K562 (cell line): ENCODE measurements around the gene ADAMTS14. TPM values are rescaled to one million over a fixed set of nuclear protein-coding genes. Genes with fewer than 3 reads are reported as not detected.
A peak's percentile ranks its signal among the peaks of the same experiment; 100 is the strongest.

Source experiments
- ADNP ChIP-seq: fragments of 200-800 bp; sonication (Bioruptor generic); IDR thresholded peaks from 2 replicates; pipeline ENCODE4 v1.6.1; 2016; ENCODE audit warnings: missing genetic modification characterization, missing compliant biosample characterization
- ATF4 ChIP-seq: fragments of 450-650 bp; formaldehyde crosslinking; IDR thresholded peaks from 2 replicates; pipeline ENCODE4 v1.4.0; 2022; ENCODE audit warnings: mild to moderate bottlenecking, moderate library complexity
- BRD9 ChIP-seq: fragments of 450-650 bp; IDR thresholded peaks from 2 replicates; pipeline ENCODE4 v1.6.1; 2018; ENCODE audit warnings: low read depth; ENCODE audit not compliant: partially characterized antibody
- CBFA2T3 ChIP-seq: fragments of 450-650 bp; IDR thresholded peaks from 2 replicates; pipeline ENCODE4 v1.6.1; 2017
- CTBP1 ChIP-seq: fragments of 450-650 bp; IDR thresholded peaks from 2 replicates; pipeline ENCODE4 v1.6.1; 2016; ENCODE audit warnings: borderline replicate concordance
- CXXC5 ChIP-seq: fragments of 250-450 bp; sonication (Bioruptor Pico); IDR thresholded peaks from 2 replicates; pipeline ENCODE4 v1.8.0; 2022; ENCODE audit warnings: inconsistent platforms, mild to moderate bottlenecking, moderate library complexity
- DACH1 ChIP-seq: fragments of 450-650 bp; IDR thresholded peaks from 2 replicates; pipeline ENCODE4 v1.6.1; 2018; ENCODE audit not compliant: partially characterized antibody
- E2F6 ChIP-seq, 2 experiments: IDR thresholded peaks; 2 replicates each; pipeline ENCODE4 v1.6.1; 2011; ENCODE audit warnings: borderline replicate concordance in 1 of 2, control low read depth in 1 of 2, low read depth in 1 of 2, low read length in 1 of 2, mild to moderate bottlenecking in 1 of 2, mixed read lengths in 1 of 2, moderate library complexity in 1 of 2; ENCODE audit not compliant: insufficient read depth in 1 of 2, insufficient read length in 1 of 2, poor library complexity in 1 of 2, severe bottlenecking in 1 of 2; ENCODE audit errors: extremely low read depth in 1 of 2
- FOXM1 ChIP-seq, 2 experiments: fragments of 450-650 bp in 1 of 2; sonication (generic) in 1 of 2; formaldehyde crosslinking in 1 of 2; IDR thresholded peaks; 2 replicates each; pipeline versions ENCODE4 v1.6.1 to v1.9.0; 2017 to 2022; ENCODE audit warnings: low read depth in 2 of 2, mild to moderate bottlenecking in 2 of 2, missing genetic modification reagents in 1 of 2, moderate library complexity in 1 of 2
- HDAC2 ChIP-seq: fragments of 450-650 bp; IDR thresholded peaks from 2 replicates; pipeline ENCODE4 v1.6.1; 2016; ENCODE audit warnings: mild to moderate bottlenecking
- HEY1 ChIP-seq: fragments of 250-450 bp; sonication (Bioruptor Pico); IDR thresholded peaks from 2 replicates; pipeline ENCODE4 v1.5.0; 2020; ENCODE audit warnings: mild to moderate bottlenecking, moderate library complexity, borderline replicate concordance
- HIVEP1 ChIP-seq: fragments of 250-450 bp; sonication (Bioruptor Pico); IDR thresholded peaks from 2 replicates; pipeline ENCODE4 v1.4.0; 2020; ENCODE audit warnings: mild to moderate bottlenecking
- MAZ ChIP-seq, 2 experiments: fragments of 450-650 bp in 1 of 2; sonication (generic) in 1 of 2; formaldehyde crosslinking; IDR thresholded peaks in 1 of 2; conservative IDR thresholded peaks in 1 of 2; 2 replicates each; pipeline versions ENCODE4 v1.4.0 to v1.5.0; 2020; ENCODE audit warnings: mild to moderate bottlenecking in 1 of 2, missing genetic modification reagents in 1 of 2
- MTA2 ChIP-seq: fragments of 450-650 bp; IDR thresholded peaks from 2 replicates; pipeline ENCODE4 v1.6.1; 2016; ENCODE audit warnings: low read depth
- NFIC ChIP-seq: fragments of 450-650 bp; IDR thresholded peaks from 2 replicates; pipeline ENCODE4 v1.6.1; 2017; ENCODE audit warnings: mild to moderate bottlenecking, inconsistent platforms
- NR2C2 ChIP-seq, 2 experiments: fragments of 200-800 bp in 1 of 2; sonication (Bioruptor generic) in 1 of 2; sonication (generic) in 1 of 2; formaldehyde crosslinking in 1 of 2; IDR thresholded peaks; 2 replicates each; pipeline versions ENCODE4 v1.6.1 to v1.8.0; 2016 to 2022; ENCODE audit warnings: mild to moderate bottlenecking in 1 of 2, missing compliant biosample characterization in 1 of 2, missing genetic modification characterization in 1 of 2, missing genetic modification reagents in 1 of 2
- RBBP5 ChIP-seq: fragments of 200-600 bp; sonication (generic); IDR thresholded peaks from 2 replicates; pipeline ENCODE4 v1.6.1; 2012; ENCODE audit warnings: borderline replicate concordance, mild to moderate bottlenecking, low read length, control low read depth, inconsistent platforms; ENCODE audit not compliant: insufficient read depth, poor library complexity, severe bottlenecking
- ZNF311 ChIP-seq: fragments of 250-450 bp; sonication (Bioruptor Pico); IDR thresholded peaks from 2 replicates; pipeline ENCODE4 v1.4.0; 2020; ENCODE audit warnings: mild to moderate bottlenecking, moderate library complexity
- polyA plus RNA-seq, 8 experiments: library from polyadenylated mRNA; depleted of rRNA in 4 of 8; stranded (reverse) in 5 of 8; unstranded in 3 of 8; fragments of >200 nt; fragmentation: Nextera tagmentation in 2 of 8; fragmentation: Illumina TruSeq in 1 of 8; extraction: Ambion mirVana in 2 of 8; extraction: Trizol in 1 of 8; gene quantifications; 2 replicates each; pipeline versions ENCODE4 v1.2.1 to v1.2.3, GENCODE V29; 2011 to 2014; ENCODE audit warnings: inconsistent platforms in 1 of 8, missing spikeins in 1 of 8
- total RNA-seq, 7 experiments: library from RNA; depleted of rRNA in 6 of 7; stranded (reverse); fragments of >200 nt in 6 of 7; fragmentation: Illumina TruSeq in 2 of 7; extraction: Trizol in 2 of 7; gene quantifications; 2 replicates each; pipeline versions ENCODE4 v1.2.1 to v1.2.3, GENCODE V29; 2011 to 2021; ENCODE audit warnings: low replicate concordance in 1 of 7
- TF ChIP-seq, protein P1 (sequence below): fragments of 250-450 bp; sonication (Bioruptor Pico); IDR thresholded peaks from 2 replicates; pipeline ENCODE4 v1.4.0; 2020

The ADAMTS14 gene
- total and polyA plus RNA-seq, 9 of the 15 experiments (the other 6 are each of a cell fraction or from before 2014, with no cell fraction given), result 0.04 to 37.4 (median 15.9) TPM

DNA sequence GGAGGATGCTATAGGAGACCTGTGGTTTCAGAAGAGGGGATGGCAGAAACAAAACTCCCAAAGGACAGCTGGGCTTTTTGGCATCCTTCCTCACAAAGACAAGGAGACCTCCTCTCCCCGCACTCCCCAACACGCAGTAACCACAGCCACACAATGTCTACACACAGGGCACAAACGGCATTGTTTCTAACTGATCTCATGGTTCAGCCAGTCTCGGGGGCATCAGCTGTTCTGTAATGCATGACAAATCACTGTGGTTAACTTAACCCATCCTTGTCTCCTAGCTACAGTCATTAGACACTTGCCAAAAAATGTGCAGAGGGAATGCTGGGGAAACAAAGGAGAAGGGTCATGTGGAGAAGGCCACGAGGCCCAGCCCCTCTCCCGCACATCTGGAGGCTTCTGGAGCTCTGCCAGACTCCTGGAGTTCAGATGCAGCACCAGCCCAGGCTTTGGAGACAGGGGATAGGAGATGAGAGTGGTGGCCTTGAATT is 7.6 kb upstream of the ADAMTS14 start (continued):
- TF ChIP-seq HEY1 (CRISPR knock-in tag) (0 out of 2 replicates have a peak, but pooled peaks have one; percentile 23), CTBP1 (peak; percentile 93), CXXC5 (CRISPR knock-in tag) (peak; percentile 67), MTA2 (0 out of 2 replicates have a peak, but pooled peaks have one; percentile 4), ADNP (no peak), ZNF311 (CRISPR knock-in tag) (0 out of 2 replicates have a peak, but pooled peaks have one; percentile 58), DACH1 (peak; percentile 95), FOXM1 (IDR thresholded peaks at IDR 0.05; ENCODE audit: low read depth) (no peak), FOXM1 (CRISPR knock-in tag; IDR thresholded peaks at IDR 0.05; ENCODE audit: low read depth) (no peak), NR2C2 (CRISPR knock-in tag; IDR thresholded peaks at IDR 0.05) (no peak), NR2C2 (tag; IDR thresholded peaks at IDR 0.05) (peak; percentile 71), HDAC2 (peak; percentile 85; the same call in 1 of the 2 replicates), MAZ (CRISPR knock-in tag; conservative IDR thresholded peaks at IDR 0.05 in 1 of 2, IDR thresholded peaks at IDR 0.05 in 1 of 2) (peak in 1 of 2 experiments; percentile 26; a peak in 1 of 4 replicates), HIVEP1 (CRISPR knock-in tag) (0 out of 2 replicates have a peak, but pooled peaks have one; percentile 2), E2F6 (IDR thresholded peaks at IDR 0.05; ENCODE audit: borderline replicate concordance in 1 of 2, extremely low read depth in 1 of 2, insufficient read depth in 1 of 2, insufficient read length in 1 of 2, low read depth in 1 of 2, low read length in 1 of 2, poor library complexity in 1 of 2, severe bottlenecking in 1 of 2) (peak; percentile 14 to 49), RBBP5 (no peak), ATF4 (CRISPR knock-in tag) (0 out of 2 replicates have a peak, but pooled peaks have one; percentile 25), NFIC (peak; percentile 96), BRD9 (peak; percentile 35), CBFA2T3 (peak; percentile 67)
- TF ChIP-seq, protein P1, sequence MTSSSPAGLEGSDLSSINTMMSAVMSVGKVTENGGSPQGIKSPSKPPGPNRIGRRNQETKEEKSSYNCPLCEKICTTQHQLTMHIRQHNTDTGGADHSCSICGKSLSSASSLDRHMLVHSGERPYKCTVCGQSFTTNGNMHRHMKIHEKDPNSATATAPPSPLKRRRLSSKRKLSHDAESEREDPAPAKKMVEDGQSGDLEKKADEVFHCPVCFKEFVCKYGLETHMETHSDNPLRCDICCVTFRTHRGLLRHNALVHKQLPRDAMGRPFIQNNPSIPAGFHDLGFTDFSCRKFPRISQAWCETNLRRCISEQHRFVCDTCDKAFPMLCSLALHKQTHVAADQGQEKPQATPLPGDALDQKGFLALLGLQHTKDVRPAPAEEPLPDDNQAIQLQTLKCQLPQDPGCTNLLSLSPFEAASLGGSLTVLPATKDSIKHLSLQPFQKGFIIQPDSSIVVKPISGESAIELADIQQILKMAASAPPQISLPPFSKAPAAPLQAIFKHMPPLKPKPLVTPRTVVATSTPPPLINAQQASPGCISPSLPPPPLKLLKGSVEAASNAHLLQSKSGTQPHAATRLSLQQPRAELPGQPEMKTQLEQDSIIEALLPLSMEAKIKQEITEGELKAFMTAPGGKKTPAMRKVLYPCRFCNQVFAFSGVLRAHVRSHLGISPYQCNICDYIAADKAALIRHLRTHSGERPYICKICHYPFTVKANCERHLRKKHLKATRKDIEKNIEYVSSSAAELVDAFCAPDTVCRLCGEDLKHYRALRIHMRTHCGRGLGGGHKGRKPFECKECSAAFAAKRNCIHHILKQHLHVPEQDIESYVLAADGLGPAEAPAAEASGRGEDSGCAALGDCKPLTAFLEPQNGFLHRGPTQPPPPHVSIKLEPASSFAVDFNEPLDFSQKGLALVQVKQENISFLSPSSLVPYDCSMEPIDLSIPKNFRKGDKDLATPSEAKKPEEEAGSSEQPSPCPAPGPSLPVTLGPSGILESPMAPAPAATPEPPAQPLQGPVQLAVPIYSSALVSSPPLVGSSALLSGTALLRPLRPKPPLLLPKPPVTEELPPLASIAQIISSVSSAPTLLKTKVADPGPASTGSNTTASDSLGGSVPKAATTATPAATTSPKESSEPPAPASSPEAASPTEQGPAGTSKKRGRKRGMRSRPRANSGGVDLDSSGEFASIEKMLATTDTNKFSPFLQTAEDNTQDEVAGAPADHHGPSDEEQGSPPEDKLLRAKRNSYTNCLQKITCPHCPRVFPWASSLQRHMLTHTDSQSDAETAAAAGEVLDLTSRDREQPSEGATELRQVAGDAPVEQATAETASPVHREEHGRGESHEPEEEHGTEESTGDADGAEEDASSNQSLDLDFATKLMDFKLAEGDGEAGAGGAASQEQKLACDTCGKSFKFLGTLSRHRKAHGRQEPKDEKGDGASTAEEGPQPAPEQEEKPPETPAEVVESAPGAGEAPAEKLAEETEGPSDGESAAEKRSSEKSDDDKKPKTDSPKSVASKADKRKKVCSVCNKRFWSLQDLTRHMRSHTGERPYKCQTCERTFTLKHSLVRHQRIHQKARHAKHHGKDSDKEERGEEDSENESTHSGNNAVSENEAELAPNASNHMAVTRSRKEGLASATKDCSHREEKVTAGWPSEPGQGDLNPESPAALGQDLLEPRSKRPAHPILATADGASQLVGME (CRISPR knock-in tag), result 0 out of 2 replicates have a peak, but pooled peaks have one; percentile 64
